GM18870 (cell line): ENCODE data around the gene CD93.

ENCODE experiments used
- ATAC-seq: cut with Tn5 transposase; IDR thresholded peaks from one replicate; pipeline ENCODE4 v1.9.1; 2021; ENCODE audit warnings: moderate library complexity; ENCODE audit not compliant: unreplicated experiment

The CD93 gene, protein sequence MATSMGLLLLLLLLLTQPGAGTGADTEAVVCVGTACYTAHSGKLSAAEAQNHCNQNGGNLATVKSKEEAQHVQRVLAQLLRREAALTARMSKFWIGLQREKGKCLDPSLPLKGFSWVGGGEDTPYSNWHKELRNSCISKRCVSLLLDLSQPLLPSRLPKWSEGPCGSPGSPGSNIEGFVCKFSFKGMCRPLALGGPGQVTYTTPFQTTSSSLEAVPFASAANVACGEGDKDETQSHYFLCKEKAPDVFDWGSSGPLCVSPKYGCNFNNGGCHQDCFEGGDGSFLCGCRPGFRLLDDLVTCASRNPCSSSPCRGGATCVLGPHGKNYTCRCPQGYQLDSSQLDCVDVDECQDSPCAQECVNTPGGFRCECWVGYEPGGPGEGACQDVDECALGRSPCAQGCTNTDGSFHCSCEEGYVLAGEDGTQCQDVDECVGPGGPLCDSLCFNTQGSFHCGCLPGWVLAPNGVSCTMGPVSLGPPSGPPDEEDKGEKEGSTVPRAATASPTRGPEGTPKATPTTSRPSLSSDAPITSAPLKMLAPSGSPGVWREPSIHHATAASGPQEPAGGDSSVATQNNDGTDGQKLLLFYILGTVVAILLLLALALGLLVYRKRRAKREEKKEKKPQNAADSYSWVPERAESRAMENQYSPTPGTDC

DNA sequence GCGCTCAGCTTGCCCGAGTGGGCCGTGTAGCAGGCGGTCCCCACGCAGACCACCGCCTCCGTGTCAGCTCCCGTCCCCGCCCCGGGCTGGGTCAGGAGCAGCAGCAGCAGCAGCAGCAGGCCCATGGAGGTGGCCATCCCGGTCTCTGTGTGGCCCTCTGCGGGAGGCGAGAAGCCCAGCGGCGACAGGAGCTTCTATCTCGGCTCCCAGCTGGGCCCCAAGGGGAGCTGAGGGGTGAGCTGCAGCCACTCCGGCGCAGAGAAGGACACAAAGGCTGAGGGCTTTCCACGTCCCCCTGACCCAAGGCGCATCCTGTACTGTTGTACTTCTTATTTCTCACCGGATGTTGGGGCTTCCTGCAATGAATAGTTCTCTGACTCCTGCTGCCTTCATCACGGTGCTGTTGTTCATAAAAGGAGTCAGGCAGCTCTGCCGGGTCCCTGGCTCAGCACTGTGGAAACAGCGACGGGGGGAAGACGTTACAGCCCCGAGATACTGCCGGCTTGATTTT is at the start of gene CD93:
TSS of gene CD93 (minus strand) at position 269 of the 511 bp plus-strand sequence. CDS start at position 137, 132 bp downstream.
- ATAC-seq, result no peak

DNA sequence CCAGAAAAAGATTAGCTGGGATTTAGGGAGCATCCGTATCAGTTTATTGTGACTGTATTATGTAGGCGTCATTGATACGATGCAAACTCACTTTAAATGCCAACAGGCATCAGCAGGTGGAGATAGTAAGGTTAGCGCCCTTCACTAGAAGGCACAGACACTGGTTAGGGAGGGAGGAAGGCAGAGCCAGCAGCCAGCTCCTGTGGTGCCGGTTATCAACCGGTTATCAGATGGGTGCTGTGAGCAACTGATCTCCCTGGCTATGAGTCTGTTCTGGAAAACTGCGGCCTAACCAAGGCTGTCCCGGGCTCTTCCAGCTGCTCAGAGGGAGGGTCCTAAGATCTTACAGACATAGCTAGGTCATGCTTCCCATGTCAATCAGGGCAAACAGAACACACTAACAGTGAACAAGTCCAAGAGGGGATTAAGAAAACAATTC is 47.5 kb upstream of the CD93 start:
- no peak for ATAC-seq

GRCh38 chr20:23132930-23133559 is 46.9 kb upstream of the CD93 start:
- ATAC-seq, result no peak

DNA sequence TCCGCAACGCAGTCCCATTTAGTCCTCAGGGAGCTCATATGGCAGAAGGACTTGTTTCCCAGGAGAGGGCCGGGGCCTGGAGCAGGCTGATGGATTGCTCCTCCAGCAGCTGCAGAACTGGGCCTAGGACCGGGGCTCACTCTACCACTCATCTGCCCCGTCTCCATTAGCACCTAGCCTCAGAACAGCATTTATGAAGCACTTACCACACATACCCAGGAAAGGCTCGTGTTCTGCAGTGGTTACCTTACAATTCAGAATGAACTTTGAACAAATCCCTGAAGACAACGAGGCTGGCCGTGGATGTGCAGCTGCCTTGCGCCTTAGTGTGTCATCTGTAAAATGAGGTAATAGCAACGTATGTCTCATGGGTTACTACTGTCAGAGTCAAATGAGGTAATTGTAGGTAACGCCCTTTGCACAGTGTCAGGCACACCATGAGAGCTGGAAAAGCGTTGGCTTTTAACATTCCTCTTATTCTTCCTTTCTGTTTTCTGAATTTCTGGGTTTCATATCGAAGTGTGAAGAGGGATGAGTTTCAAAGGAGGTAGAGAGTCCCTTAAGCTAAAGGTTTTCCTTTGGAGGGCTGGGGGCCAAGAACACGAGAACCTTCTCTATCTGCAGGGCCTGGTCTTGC is 46.3 kb upstream of the CD93 start:
- no peak for ATAC-seq

- ATAC-seq, result no peak
These were observed 45.6 kb upstream of the CD93 start for GRCh38 chr20:23131766-23132165.

- ATAC-seq, result no peak
These were observed 44.6 kb upstream of the CD93 start for GRCh38 chr20:23130622-23131140.

DNA sequence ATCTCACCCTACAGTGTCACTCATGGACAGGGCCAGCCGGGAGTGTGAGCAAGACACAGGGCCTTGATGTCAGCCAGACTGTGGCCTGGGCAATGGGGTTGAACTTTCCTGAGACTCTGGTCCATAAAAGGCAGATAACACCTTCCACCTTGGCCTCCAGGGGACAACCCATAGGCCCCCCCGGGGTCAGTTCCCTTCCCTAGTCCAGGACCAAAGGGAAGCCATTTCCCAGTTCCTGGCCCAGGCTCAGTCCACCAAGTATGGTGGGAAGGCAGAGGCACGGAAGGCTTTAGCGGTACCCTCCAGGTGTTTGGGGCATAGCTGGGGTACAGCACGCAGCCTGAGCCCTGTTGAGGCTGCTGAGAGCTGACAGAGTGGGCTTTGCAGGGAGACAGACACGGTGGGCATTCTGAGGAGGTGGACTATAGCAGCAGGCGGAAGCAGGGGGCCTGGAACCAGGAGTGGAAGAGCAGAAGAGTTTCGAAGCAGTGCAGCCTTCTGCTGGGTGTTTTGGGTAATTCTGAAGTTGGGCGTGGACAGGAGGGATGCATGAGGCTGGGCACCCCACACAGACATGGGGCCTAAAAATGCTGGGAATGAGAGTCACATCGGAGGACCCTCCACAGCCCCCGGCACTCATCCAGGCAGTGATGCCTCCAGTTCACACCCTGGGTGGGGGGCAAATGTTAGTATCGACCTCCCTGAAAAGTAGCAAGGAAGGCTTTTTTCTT is 43.9 kb upstream of the CD93 start:
- ATAC-seq, result no peak

GRCh38 chr20:23129266-23129665 is 43.1 kb upstream of the CD93 start:
- ATAC-seq, result no peak

GRCh38 chr20:23128461-23129125 is 42.5 kb upstream of the CD93 start:
- ATAC-seq, result no peak

- no peak for ATAC-seq
These were observed 41.6 kb upstream of the CD93 start for GRCh38 chr20:23127506-23128279.

DNA sequence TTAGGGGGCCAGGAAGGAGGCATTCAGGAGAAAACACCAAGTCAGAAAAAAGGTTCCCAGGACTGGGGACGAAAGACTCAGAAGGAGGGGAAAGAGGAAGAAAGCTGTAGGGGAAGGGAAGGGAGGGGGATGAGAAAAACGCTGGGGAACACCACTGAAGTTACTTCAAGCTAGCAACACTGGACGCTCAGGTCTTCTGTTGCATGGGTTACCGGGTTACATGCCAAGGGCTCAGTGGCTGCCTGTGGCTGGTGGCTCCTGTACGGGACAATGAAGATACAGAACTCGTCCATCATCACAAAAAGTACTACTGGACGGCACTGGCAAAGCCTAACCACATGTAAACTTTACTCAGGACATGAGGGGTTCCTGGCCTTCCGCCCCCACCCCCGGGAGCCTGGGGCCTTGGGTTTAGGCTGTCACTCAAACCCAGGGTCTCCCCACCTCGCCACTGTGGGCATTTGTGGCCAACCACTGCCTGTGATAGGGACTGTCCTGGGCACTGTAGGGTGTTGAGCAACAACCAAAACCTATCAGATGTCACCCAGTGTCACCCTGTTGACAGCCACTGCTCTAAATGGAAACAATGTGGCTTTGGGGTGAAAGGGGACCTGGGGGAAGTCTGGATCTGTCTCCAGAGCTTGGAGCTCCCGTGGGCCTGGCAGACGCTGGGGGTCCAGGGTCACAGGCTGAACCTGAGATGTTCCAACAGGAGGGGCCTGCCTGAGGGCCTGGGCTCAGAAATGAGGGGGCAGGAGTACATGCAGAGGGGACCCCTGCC is 40.3 kb upstream of the CD93 start:
- no peak for ATAC-seq

GRCh38 chr20:23125625-23126191 is 39.6 kb upstream of the CD93 start:
- no peak for ATAC-seq

DNA sequence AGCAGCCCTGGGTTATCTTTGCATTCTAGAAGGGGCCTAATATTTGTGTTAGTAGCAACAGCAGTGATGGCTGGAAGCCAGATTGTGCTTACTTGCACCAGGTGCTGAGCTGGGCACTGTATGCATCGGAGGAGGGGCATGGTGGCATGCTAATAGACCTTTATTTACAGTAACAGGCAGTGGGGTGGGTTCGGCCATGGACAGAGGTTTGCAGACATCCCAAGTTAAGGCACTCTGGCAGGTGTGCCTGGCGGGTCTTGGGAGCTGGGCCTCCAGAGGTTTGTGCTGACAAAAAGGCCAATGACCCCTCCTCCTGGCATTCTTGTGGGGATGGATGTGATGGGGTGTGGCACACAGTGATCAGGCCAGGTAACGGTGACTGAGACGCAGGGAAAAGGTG is 39.0 kb upstream of the CD93 start:
- ATAC-seq, result no peak

DNA sequence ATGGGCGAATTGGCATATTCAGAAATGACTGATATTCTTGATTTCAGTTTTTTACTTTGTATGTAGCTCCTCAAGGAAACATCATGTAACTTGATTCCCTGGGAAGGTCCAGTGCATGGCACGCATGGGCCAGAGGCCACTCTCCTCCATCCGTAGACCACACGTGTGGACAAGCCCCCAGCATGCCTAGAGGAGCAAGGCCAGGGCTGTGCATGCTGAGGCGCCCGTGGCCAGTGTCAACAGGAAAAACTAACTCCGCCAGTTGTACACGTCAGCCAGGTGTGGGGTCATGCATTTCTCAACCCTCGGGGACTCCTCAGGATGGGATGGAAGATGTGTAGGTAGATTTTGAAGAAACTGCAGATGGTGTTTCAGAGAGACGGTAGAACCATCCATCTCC is 37.8 kb upstream of the CD93 start:
- ATAC-seq, result no peak

GRCh38 chr20:23122796-23123655 is 36.9 kb upstream of the CD93 start:
- ATAC-seq, result no peak

- no peak for ATAC-seq
These were observed 36.2 kb upstream of the CD93 start for GRCh38 chr20:23122321-23122720.

DNA sequence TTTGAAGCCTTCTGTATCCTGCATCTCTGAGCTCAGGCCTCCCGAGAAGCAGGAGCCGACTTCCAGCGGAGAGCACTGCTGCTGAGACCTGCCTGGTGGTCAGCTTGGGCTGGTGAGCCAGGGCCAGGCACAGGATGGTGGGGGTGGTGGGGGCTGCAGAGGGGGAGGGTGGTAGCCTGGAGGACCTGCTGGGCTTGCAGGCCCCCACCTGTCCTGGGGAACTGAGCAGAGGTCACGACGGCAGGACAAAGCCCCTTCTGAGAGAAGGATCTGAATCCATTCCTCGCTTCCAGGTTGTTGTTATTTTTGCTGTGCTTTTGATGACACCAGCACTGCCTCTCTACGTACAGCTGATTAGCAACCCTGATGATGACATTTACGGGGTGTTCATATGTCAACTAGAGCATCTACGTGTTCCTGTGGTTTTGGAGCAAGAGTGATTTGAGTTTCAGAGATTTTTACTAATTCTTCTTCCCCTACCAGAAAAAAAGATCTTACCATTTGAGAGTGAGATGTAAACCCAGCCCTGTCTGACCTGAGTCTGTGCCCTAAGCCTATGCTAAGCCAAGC is 35.7 kb upstream of the CD93 start:
- ATAC-seq, result no peak
